GM23338 (cell line): ENCODE data around the gene SORBS1.

Experiments used
- CREB1 ChIP-seq: fragments of 250-450 bp; sonication (Bioruptor Pico); IDR thresholded peaks from 2 replicates; pipeline ENCODE4 v1.5.0; 2020; ENCODE audit warnings: low read depth, mild to moderate bottlenecking, moderate library complexity
- CTCF ChIP-seq, 2 experiments: fragments of 200-600 bp in 1 of 2; sonication (generic) in 1 of 2; conservative IDR thresholded peaks; 2 replicates each; pipeline versions ENCODE4 v1.5.1 to v1.6.1; 2016 to 2017; ENCODE audit warnings: antibody characterized with exemption in 2 of 2, low read depth in 2 of 2, mild to moderate bottlenecking in 2 of 2, moderate library complexity in 1 of 2
- ETS1 ChIP-seq: IDR thresholded peaks from 2 replicates; pipeline ENCODE4 v1.6.1; 2016; ENCODE audit warnings: antibody characterized with exemption
- EZH2 ChIP-seq: fragments of 200-600 bp; sonication (generic); IDR thresholded peaks from one replicate; pipeline ENCODE4 v1.8.0; 2017; ENCODE audit warnings: antibody characterized with exemption, mild to moderate bottlenecking, low read depth; ENCODE audit not compliant: unreplicated experiment
- EZH2phosphoT487 ChIP-seq: fragments of 200-600 bp; sonication (generic); IDR thresholded peaks from one replicate; pipeline ENCODE4 v1.8.1; 2018; ENCODE audit warnings: antibody characterized with exemption; ENCODE audit not compliant: unreplicated experiment
- JUNB ChIP-seq: IDR thresholded peaks from one replicate; pipeline ENCODE4 v1.6.1; 2016; ENCODE audit warnings: antibody characterized with exemption; ENCODE audit not compliant: unreplicated experiment
- NANOG ChIP-seq: IDR thresholded peaks from 2 replicates; pipeline ENCODE4 v1.6.1; 2016; ENCODE audit warnings: antibody characterized with exemption, borderline replicate concordance
- POLR2AphosphoS5 ChIP-seq: IDR thresholded peaks from 2 replicates; pipeline ENCODE4 v1.6.1; 2016; ENCODE audit warnings: antibody characterized with exemption, low read depth
- STAT1 ChIP-seq: IDR thresholded peaks from one replicate; pipeline ENCODE4 v1.6.1; 2016; ENCODE audit warnings: antibody characterized with exemption; ENCODE audit not compliant: unreplicated experiment
- ZNF114 ChIP-seq: fragments of 250-450 bp; sonication (Bioruptor Pico); IDR thresholded peaks from 2 replicates; pipeline ENCODE4 v1.5.0; 2020; ENCODE audit warnings: mild to moderate bottlenecking, moderate library complexity
- ZNF331 ChIP-seq: fragments of 250-450 bp; sonication (Bioruptor Pico); IDR thresholded peaks from 2 replicates; pipeline ENCODE4 v1.5.0; 2020; ENCODE audit warnings: low read depth, mild to moderate bottlenecking, moderate library complexity
- TF ChIP-seq, protein P1 (sequence below): IDR thresholded peaks from one replicate; pipeline ENCODE4 v1.6.1; 2018; ENCODE audit warnings: antibody characterized with exemption; ENCODE audit not compliant: unreplicated experiment

DNA sequence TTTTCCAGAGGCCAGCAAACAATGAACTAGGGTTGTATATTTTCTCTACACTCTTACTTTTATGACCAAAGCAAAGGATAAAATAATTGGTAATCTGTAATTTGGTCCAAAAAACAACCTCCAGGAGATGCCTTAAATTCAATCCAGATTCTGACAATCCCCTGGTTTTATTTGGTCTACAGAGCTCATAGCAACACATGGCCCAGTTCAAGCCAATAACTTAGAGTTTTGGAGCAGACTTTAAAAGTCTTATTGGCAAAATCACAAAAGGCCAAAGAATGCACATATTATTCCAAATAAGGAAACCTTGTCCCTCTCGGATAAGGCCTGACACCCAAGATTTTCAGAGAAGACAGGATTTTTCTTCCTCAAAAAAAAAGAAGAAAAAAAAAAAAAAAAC is 51.9 kb downstream of the SORBS1 start:
- TF ChIP-seq POLR2AphosphoS5: no peak
- TF ChIP-seq CTCF (conservative IDR thresholded peaks at IDR 0.05; ENCODE audit: low read depth in 2 of 2): no peak
- TF ChIP-seq EZH2: no peak
- TF ChIP-seq ZNF331 (CRISPR knock-in tag): no peak
- no peak for TF ChIP-seq JUNB
- TF ChIP-seq EZH2phosphoT487: no peak
- TF ChIP-seq, protein P1, sequence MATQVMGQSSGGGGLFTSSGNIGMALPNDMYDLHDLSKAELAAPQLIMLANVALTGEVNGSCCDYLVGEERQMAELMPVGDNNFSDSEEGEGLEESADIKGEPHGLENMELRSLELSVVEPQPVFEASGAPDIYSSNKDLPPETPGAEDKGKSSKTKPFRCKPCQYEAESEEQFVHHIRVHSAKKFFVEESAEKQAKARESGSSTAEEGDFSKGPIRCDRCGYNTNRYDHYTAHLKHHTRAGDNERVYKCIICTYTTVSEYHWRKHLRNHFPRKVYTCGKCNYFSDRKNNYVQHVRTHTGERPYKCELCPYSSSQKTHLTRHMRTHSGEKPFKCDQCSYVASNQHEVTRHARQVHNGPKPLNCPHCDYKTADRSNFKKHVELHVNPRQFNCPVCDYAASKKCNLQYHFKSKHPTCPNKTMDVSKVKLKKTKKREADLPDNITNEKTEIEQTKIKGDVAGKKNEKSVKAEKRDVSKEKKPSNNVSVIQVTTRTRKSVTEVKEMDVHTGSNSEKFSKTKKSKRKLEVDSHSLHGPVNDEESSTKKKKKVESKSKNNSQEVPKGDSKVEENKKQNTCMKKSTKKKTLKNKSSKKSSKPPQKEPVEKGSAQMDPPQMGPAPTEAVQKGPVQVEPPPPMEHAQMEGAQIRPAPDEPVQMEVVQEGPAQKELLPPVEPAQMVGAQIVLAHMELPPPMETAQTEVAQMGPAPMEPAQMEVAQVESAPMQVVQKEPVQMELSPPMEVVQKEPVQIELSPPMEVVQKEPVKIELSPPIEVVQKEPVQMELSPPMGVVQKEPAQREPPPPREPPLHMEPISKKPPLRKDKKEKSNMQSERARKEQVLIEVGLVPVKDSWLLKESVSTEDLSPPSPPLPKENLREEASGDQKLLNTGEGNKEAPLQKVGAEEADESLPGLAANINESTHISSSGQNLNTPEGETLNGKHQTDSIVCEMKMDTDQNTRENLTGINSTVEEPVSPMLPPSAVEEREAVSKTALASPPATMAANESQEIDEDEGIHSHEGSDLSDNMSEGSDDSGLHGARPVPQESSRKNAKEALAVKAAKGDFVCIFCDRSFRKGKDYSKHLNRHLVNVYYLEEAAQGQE: no peak
- no peak for TF ChIP-seq CREB1 (CRISPR knock-in tag)
- TF ChIP-seq ZNF114 (CRISPR knock-in tag): no peak
- TF ChIP-seq NANOG: no peak
- no peak for TF ChIP-seq ETS1
- no peak for TF ChIP-seq STAT1
